Keratinocyte (primary cell): ENCODE results near the gene UGT2A2. TPM values are rescaled to one million over a fixed set of nuclear protein-coding genes. Genes with fewer than 3 reads are reported as not detected.

Experiments used
- DNase-seq: peaks from one replicate; pipeline ENCODE4 v3.0.0-alpha.2; 2011; ENCODE audit warnings: low read depth, missing footprints, low spot score
- FAIRE-seq: peaks from 2 replicates; lab custom pipeline; 2011; peaks lifted over from hg19 to GRCh38; lab: Jason Lieb, UNC
- H2AFZ ChIP-seq: 2 replicates; pipeline ENCODE4 v1.6.0; 2012; ENCODE audit warnings: low read length, control low read depth, inconsistent platforms; ENCODE audit not compliant: control insufficient read depth
- H3K27ac ChIP-seq: 2 replicates; pipeline ENCODE4 v1.5.1; 2011; ENCODE audit warnings: low read length; ENCODE audit not compliant: control insufficient read depth, insufficient read depth
- H3K27me3 ChIP-seq: 3 replicates; pipeline ENCODE4 v1.6.0; 2011; ENCODE audit warnings: low read length; ENCODE audit not compliant: control insufficient read depth, insufficient read depth; ENCODE audit errors: extremely low read depth
- H3K36me3 ChIP-seq, 2 experiments: 2 replicates in 1 of 2; 3 replicates in 1 of 2; pipeline ENCODE4 v1.5.1; 2011; ENCODE audit warnings: low read length in 2 of 2, mild to moderate bottlenecking in 1 of 2; ENCODE audit not compliant: control insufficient read depth in 2 of 2, insufficient read depth in 2 of 2; ENCODE audit errors: extremely low read depth in 1 of 2
- H3K4me1 ChIP-seq: 3 replicates; pipeline ENCODE4 v1.5.1; 2011; ENCODE audit warnings: low read length; ENCODE audit not compliant: control insufficient read depth, insufficient read depth; ENCODE audit errors: extremely low read depth
- H3K4me2 ChIP-seq: 3 replicates; pipeline ENCODE4 v1.6.0; 2011; ENCODE audit warnings: low read depth, low read length; ENCODE audit not compliant: control insufficient read depth, insufficient read depth; ENCODE audit errors: extremely low read depth
- H3K4me3 ChIP-seq, 3 experiments: fragments of 200-600 bp in 1 of 3; sonication (generic) in 1 of 3; 2 replicates in 2 of 3; 3 replicates in 1 of 3; pipeline ENCODE4 v1.5.1; 2011 to 2016; ENCODE audit warnings: low read length in 3 of 3, mild to moderate bottlenecking in 3 of 3, control low read depth in 2 of 3, inconsistent platforms in 1 of 3, low read depth in 1 of 3, mixed read lengths in 1 of 3, mixed run types in 1 of 3, moderate library complexity in 1 of 3; ENCODE audit not compliant: control insufficient read depth in 2 of 3, insufficient read depth in 2 of 3; ENCODE audit errors: extremely low read depth in 1 of 3
- H3K79me2 ChIP-seq: 2 replicates; pipeline ENCODE4 v1.6.0; 2012; ENCODE audit warnings: low read length; ENCODE audit not compliant: control insufficient read depth, insufficient read depth
- H3K9ac ChIP-seq: 3 replicates; pipeline ENCODE4 v1.6.0; 2011; ENCODE audit warnings: low read length; ENCODE audit not compliant: control insufficient read depth, insufficient read depth; ENCODE audit errors: extremely low read depth
- H3K9me1 ChIP-seq: 3 replicates; pipeline ENCODE4 v1.6.0; 2011; ENCODE audit warnings: low read length; ENCODE audit not compliant: control insufficient read depth, insufficient read depth; ENCODE audit errors: extremely low read depth
- H3K9me3 ChIP-seq: 2 replicates; pipeline ENCODE4 v1.5.1; 2012; ENCODE audit warnings: low read depth, low read length; ENCODE audit not compliant: control insufficient read depth
- H4K20me1 ChIP-seq: 3 replicates; pipeline ENCODE4 v1.6.0; 2011; ENCODE audit warnings: low read length; ENCODE audit not compliant: control insufficient read depth, insufficient read depth; ENCODE audit errors: extremely low read depth
- EZH2 ChIP-seq: IDR thresholded peaks from one replicate; pipeline ENCODE4 v1.6.1; 2012; ENCODE audit warnings: inconsistent platforms, mild to moderate bottlenecking, low read length, moderate library complexity
- dilution Hi-C: fragments of 300-500 bp; cut with MboI; formaldehyde crosslinking; loops from one replicate; pipeline ENCODE4 v1.7.0; 2020; ENCODE audit warnings: low sequenced_read_pairs; ENCODE audit not compliant: extremely low pct_ligation_motif_present
- polyA plus RNA-seq, 5 experiments: library from polyadenylated mRNA; depleted of rRNA in 3 of 5; stranded (reverse) in 3 of 5; stranded (forward) in 1 of 5; unstranded in 1 of 5; fragments of >200 nt; gene quantifications; 1 replicate in 1 of 5; 2 replicates in 3 of 5; 3 replicates in 1 of 5; pipeline versions ENCODE4 v1.2.1 to v1.2.3, GENCODE V29; 2011 to 2012; ENCODE audit warnings: missing spikeins in 2 of 5, low read depth in 1 of 5, low replicate concordance in 1 of 5
- TF ChIP-seq, protein P1 (sequence below), 3 experiments: IDR thresholded peaks in 1 of 3; conservative IDR thresholded peaks in 1 of 3; optimal IDR thresholded peaks in 1 of 3; 2 replicates in 2 of 3; 3 replicates in 1 of 3; pipeline versions ENCODE3 to v1.5.1; 2011; ENCODE audit warnings: low read length in 3 of 3, mild to moderate bottlenecking in 3 of 3, moderate library complexity in 2 of 3, control low read depth in 1 of 3, inconsistent platforms in 1 of 3; ENCODE audit not compliant: insufficient read depth in 2 of 3; ENCODE audit errors: extremely low read depth in 1 of 3

Gene UGT2A2
- polyA plus RNA-seq, 1 donor (not counting 4 experiments of a cell fraction or from before 2014, with no cell fraction given), result not detected

DNA sequence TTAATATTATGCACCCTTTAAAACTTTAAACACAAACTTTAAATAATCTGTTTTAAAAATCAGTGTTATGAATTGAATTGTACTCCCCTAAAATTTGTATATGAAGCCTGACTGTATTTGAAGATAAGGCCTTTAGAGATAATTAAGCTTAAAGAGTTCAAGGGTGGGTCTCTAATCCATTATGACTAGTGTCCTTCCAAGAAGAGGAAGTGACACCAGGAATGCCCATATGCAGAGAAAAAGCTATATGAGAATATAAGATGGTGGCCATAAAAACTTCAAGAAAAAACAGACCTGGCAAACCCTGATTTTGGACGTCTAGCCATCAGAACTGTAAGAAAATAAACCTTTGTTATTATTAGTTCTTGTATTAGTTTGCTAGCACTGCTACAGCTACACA lies 29.0 kb downstream of the UGT2A2 start:
- Histone ChIP-seq H3K27ac (no peak overlapping the region), H3K4me1 (no peaks in the 10 kb centered on the region), H3K79me2 (no peaks in the 10 kb centered on the region), H3K4me3 (no peak overlapping the region), H3K9ac (no peak overlapping the region), H3K4me2 (no peak overlapping the region), H3K27me3 (no peaks in the 10 kb centered on the region), H3K9me3 (no peaks in the 10 kb centered on the region), H4K20me1 (no peaks in the 10 kb centered on the region), H2AFZ (no peak overlapping the region), H3K9me1 (no peaks in the 10 kb centered on the region), H3K36me3 (no peaks in the 10 kb centered on the region)
- TF ChIP-seq, protein P1, sequence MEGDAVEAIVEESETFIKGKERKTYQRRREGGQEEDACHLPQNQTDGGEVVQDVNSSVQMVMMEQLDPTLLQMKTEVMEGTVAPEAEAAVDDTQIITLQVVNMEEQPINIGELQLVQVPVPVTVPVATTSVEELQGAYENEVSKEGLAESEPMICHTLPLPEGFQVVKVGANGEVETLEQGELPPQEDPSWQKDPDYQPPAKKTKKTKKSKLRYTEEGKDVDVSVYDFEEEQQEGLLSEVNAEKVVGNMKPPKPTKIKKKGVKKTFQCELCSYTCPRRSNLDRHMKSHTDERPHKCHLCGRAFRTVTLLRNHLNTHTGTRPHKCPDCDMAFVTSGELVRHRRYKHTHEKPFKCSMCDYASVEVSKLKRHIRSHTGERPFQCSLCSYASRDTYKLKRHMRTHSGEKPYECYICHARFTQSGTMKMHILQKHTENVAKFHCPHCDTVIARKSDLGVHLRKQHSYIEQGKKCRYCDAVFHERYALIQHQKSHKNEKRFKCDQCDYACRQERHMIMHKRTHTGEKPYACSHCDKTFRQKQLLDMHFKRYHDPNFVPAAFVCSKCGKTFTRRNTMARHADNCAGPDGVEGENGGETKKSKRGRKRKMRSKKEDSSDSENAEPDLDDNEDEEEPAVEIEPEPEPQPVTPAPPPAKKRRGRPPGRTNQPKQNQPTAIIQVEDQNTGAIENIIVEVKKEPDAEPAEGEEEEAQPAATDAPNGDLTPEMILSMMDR (optimal IDR thresholded peaks at IDR 0.05 in 1 of 3, IDR thresholded peaks at IDR 0.05 in 1 of 3, conservative IDR thresholded peaks at IDR 0.05 in 1 of 3; ENCODE audit: extremely low read depth in 1 of 3, insufficient read depth in 2 of 3, low read length in 3 of 3), result no peak
- no peak for TF ChIP-seq EZH2
- FAIRE-seq, result no peak
- DNase-seq, result no peak
- dilution Hi-C loops, result no loop called here

DNA sequence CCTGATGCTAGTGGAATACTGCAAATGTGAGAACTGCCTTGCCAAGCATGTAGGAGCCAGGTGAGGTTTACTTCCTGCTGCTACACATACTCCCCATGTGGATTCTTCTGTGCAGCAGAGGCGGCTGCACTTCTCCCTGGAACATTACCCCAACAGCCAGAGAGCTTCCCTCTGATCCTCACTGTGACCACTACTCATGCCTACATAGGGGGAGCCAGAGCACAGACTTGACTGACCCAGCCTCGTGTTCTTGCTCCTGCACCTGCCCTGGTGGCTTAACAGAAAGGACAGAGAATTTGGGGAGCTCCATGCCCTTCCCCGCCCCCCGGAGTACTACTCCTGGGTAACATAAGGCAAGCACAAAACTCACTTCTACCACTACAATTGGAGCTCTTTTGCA lies 38.4 kb downstream of the UGT2A2 start:
- Histone ChIP-seq H3K9me1 (no peaks in the 10 kb centered on the region), H2AFZ (no peak overlapping the region), H3K27ac (no peak overlapping the region), H3K4me1 (no peaks in the 10 kb centered on the region), H3K4me2 (no peak overlapping the region), H3K4me3 (no peak overlapping the region), H3K27me3 (no peaks in the 10 kb centered on the region), H4K20me1 (no peaks in the 10 kb centered on the region), H3K79me2 (no peaks in the 10 kb centered on the region), H3K36me3 (no peaks in the 10 kb centered on the region), H3K9me3 (no peaks in the 10 kb centered on the region), H3K9ac (no peak overlapping the region)
- dilution Hi-C loops, result no loop called here
- FAIRE-seq (no peak), DNase-seq (no peak)
- TF ChIP-seq, protein P1 (optimal IDR thresholded peaks at IDR 0.05 in 1 of 3, IDR thresholded peaks at IDR 0.05 in 1 of 3, conservative IDR thresholded peaks at IDR 0.05 in 1 of 3; ENCODE audit: extremely low read depth in 1 of 3, insufficient read depth in 2 of 3, low read length in 3 of 3), result no peak
- no peak for TF ChIP-seq EZH2
